ENCODE results near the gene CCDC170.
"Not testable (repeated sequence)": the region's sequence is repeated elsewhere in the genome, so short reads cannot be mapped to it uniquely, and the experiment has no call there.

Gene CCDC170

GRCh38 chr6:151493804-151494234 is at the start of gene CCDC170:
Gene CCDC170 (plus strand): TSS chr6:151494017. CDS start chr6:151494129, 112 bp downstream.
- DNase-seq, result no peak

GRCh38 chr6:151445482-151445881 is 48.3 kb upstream of the CCDC170 start:
- no peak for DNase-seq

GRCh38 chr6:151447237-151447636 is 46.6 kb upstream of the CCDC170 start:
- DNase-seq, result no peak

GRCh38 chr6:151448623-151449022 is 45.2 kb upstream of the CCDC170 start:
- no peak for DNase-seq

DNA sequence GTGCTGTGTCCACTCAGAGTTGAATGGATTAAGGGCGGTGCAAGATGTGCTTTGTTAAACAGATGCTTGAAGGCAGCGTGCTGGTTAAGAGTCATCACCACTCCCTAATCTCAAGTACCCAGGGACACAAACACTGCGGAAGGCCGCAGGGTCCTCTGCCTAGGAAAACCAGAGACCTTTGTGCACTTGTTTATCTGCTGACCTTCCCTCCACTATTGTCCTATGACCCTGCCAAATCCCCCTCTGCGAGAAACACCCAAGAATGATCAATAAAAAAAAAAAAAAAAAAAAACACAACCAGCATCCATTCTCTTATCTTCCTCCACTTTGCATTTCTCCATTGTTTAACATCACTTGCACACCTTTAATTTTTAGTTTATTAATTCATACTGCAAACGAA is 42.9 kb upstream of the CCDC170 start:
- DNase-seq, result not testable (repeated sequence)

GRCh38 chr6:151451417-151451949 is 42.3 kb upstream of the CCDC170 start:
- DNase-seq, result no peak

DNA sequence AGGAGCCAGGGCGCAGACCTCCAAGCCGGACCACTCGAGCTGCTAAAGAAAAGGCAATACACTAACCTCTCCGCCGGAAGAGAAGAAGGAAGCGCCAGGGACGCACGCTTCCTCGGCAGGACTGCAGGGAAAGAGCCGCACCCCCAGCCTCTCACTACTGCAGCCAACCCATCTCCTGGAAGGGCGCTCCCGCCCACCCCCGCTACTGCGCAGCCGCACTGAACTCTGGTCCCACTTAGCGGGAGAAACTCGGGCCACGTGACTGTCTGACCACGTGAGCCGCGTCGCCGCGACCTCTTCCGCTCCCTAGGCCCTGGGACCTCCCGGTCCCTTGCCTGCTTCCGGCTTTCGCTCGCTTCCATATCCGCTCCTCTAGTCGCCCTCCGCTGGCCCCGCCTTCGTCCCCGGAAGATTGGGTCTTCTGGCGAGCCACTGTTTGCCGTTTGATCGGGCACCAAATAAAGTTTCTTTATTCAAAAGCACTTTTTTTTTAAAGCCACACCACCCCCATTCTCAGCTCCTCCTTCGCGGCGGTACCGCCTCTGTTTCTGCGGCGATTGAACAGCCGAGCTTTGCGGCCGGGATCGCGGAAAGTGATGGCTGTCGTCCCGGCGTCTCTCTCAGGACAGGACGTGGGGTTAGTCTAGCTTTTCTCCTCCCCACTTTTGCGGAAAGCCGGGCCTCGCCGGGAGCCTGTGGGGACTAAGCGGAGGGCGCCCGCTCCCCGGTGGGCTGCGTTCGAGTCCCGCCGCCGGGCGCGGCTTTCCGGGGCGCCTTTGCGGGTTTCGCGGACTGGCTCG is 41.7 kb upstream of the CCDC170 start, which contains the start of gene RMND1:
Gene RMND1, minus strand, starts transcription at position 177 of the 800 bp plus-strand sequence. CDS start 6,315 bp downstream, outside the sequence.
- DNase-seq, result peak; percentile 100

DNA sequence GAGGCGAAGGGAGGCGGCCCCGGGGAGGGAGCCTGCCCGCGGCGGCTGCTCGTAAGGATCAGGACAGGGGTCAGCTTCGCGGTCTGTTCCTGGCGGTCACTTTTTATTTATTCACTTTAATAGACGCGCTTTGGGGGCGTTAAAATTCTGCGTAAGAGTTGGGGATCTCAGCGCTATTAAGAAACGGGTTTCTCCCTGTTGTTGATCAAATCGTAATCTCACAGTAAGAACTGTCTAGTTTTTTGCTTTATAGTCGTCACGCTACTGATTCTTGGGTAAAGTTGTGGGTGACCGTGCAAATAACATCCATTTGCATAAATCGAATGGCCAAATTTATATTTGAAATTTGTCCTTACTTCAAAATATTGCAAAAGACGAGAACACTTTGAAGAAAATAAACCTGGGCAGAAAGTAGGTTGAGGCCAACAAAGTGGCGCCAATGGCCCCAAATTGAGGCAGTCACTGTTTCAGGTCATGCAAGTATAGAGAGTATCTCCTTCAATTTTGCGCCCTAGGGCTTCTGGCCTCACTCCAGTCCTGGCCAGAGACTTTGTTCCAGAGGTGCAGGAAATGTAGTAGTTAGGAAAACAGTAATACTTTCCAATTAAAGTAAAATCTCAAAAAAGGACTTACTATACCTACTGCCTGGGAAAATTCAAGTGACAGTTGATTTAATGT is 40.9 kb upstream of the CCDC170 start:
- peak; percentile 14 for DNase-seq

DNA sequence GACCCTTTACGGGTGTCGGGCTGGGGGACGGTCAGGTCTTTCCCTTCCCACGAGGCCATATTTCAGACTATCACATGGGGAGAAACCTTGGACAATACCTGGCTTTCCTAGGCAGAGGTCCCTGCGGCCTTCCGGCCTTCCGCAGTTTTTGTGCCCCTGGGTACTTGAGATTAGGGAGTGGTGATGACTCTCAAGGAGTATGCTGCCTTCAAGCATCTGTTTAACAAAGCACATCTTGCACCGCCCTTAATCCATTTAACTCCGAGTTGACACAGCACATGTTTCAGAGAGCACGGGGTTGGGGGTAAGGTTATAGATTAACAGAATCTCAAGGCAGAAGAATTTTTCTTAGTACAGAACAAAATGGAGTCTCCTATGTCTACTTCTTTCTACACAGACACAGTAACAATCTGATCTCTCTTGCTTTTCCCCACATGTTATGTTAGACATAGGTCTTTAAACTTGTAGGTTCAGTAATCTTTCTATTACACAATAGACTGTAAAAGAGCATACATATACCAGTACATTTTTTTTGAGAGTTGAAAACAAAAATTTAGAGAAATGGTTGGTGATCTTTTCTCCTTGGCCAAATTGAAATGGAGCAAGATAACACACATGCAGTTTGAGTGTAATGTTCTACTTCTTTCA is 37.9 kb upstream of the CCDC170 start:
- not testable (repeated sequence) for DNase-seq

DNA sequence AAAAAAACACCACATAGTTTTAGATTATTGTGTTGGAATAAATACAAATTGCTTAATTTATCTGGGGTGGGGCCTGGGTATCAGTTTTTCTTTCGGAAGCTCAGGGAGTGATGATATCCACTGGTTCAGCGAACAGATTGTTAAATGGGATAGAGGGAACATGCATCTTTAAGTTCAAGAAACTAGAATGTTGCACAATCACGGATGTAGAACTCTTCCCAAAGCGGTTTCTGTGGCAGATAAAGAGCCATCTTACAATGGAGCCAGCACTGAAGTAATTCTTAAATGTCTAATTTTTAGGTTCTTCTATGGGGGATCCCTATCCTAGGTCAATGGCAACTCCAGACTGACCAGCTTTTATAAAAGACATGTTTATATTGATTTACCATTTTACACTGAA is 32.1 kb upstream of the CCDC170 start:
- no peak for DNase-seq

- DNase-seq, result no peak
Measured at GRCh38 chr6:151464702-151465101, 29.1 kb upstream of the CCDC170 start.

DNA sequence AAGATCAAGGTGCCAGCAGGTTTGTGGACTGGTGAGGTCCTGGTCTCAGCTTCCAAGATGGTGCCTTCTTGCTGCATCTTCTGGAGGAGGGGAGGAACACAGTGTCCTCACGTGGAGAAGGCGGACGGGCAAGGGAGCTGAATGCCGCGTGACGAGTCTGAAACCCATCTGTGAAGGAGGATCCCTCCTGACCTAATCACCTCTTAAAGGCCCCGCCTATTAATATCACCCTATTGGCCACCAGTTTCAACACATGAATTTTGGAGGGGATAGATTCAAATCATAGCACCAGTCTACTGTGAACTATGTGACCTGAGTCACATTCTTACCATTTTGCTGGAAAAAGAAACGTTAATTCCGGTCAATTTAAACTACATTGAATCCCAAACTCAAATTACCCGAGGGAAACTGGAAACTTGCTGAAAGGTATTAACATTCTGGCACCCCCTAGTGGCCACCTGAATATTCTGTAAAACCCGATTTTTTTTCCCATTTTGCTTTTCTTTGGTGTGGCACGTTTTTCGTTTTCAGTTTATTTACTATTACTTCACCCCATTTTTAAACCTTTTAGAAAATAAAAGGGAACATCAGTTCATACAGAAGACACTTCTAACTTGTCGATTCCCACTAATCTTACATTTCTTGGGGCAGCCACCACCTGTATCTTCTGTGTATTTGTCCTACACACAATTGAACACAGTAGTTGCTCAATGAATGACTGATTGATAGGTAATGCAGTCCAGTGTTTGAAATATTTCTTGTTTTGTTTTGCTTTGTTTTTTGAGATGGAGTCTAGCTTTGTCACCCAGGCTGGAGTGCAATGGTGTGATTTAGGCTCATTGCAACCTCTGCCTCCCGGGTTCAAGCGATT is 17.9 kb upstream of the CCDC170 start:
- peak; percentile 51 for DNase-seq

GRCh38 chr6:151477726-151478125 is 16.1 kb upstream of the CCDC170 start:
- no peak for DNase-seq

DNA sequence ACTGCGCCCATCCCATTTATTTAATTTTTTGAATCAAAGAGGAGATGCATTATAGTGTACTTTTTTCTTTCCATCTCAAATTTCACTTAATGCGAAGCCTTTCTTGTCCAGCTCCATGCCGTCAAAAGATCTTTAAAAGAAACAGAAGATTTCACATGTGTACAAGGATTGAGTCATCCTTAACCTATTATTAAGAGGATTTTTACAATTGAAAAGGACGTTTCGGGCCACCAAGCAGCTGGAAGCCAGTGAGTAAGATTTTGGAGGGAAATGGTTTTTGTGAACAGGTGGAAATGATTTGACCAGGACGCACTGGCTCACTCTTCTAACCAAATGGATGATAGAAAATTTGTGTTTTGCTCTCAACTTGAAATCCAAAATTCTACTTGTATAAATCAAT is 15.1 kb upstream of the CCDC170 start:
- DNase-seq, result no peak

DNA sequence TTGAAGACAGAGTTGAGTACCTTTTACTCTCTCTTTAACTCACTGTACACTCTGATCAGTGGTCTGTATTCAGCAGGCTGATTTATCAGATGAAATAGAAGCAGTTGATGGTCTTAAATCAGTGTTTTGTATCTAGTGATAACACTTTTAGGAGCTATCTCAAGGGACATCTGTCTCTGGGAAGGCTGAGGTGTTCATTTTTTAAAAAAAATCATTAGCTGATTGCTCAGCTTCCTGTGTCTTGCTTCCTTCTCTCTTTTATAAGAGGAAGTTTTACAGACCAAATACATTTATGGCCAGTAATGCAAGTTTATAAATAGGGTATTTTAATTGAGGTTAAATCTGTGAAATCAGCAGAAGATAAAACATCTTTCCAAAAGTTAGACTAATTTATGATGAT is 12.0 kb upstream of the CCDC170 start:
- no peak for DNase-seq

GRCh38 chr6:151482290-151482689 is 11.5 kb upstream of the CCDC170 start:
- DNase-seq, result peak; percentile 18

DNA sequence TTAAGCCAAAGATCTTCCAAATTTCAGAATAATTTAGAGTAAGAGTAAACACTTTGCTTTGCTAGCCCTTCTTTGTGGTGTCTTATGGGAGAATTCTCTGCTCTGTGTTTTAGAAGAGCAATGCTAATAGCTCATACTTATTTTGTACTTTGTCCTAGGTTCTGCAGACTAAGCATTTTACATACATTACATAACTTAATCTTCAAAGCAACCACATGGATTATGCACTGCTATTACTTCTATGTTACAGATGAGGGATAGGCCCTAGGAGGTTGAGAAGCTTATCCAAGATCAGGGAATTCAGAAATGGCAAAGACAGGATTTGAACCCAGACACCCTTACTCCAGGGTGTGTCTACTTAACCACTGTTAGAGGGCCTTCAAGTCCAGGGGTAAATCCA is 9.8 kb upstream of the CCDC170 start:
- no peak for DNase-seq

- no peak for DNase-seq
Measured at GRCh38 chr6:151488226-151488625, 5.6 kb upstream of the CCDC170 start.

DNA sequence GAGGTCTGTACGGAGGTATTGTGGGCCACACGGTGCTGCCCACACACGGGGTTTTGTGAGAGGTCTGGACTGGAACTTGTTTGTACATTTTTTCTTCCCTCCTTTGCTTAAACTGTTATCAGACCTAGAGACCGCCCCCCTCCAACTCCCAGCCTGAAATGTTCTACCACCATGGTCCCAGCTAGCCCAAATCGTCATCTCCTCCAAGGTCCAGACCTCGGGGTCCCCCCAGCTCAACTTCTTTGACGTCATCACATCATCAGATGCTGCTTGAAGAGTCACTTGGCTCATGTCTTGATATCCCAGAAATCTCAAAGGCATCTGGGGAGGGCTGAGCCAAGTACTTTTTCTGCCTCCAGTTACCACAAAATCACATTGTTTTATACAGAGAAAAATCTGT is 2.8 kb upstream of the CCDC170 start:
- DNase-seq, result no peak

DNA sequence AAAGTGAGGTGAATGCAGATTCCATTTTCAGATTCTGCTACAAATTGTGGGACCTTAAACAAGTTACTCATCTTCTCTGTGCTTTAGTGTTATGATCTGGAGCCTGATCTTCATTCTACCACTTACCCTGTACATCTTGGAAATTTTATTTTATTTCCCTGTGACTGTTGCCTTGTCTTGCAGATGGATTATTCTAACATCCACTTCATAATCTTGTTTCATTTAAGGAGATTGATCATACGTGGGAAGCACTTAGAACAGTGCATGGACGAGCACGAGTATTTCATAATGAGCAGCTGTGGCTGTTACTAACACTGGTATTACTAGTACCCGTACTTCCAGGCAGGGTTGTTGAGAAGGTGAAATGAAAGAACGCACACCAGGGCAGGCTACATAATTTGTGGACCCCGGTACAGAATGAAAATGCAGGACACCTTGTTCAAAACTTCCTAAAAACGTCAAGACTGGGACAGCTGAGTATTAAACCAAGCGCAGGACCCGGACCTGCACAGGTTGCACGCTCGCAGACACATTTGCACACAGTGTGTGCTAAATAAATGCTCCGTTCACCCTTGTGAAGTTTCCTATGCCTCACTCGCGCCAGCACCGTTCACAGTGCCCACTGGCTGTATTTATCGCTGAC is 535 bp upstream of the CCDC170 start:
- DNase-seq, result no peak

GRCh38 chr6:151494235-151494935 is 568 bp downstream of the CCDC170 start:
- peak; percentile 36 for DNase-seq
